Stimulated activated CD8-positive, alpha-beta memory T cell treated with anti-CD3 and anti-CD28 coated beads, Interleukin-4, amount 100 ng/mL, for 1 hour (primary cell): Measurements from ENCODE around the gene CIAO3.
"Not testable (repeated sequence)": the region's sequence is repeated elsewhere in the genome, so short reads cannot be mapped to it uniquely, and the experiment has no call there.

Experiments used
- DNase-seq, 2 donors: peaks; one replicate each; pipeline ENCODE4 v3.0.0-alpha.2; 2020; ENCODE audit warnings: low read depth in 2 of 2, low spot score in 1 of 2

Gene CIAO3

GRCh38 chr16:694863-695354, 45.9 kb downstream of the CIAO3 start:
- DNase-seq, result no peak

- no peak for DNase-seq
Measured at GRCh38 chr16:694187-694862, 46.5 kb downstream of the CIAO3 start.

GRCh38 chr16:693766-694165, 47.0 kb downstream of the CIAO3 start:
- no peak for DNase-seq

- no peak for DNase-seq
Measured at GRCh38 chr16:693364-693763, 47.4 kb downstream of the CIAO3 start.

GRCh38 chr16:692356-693108, 48.3 kb downstream of the CIAO3 start:
- no peak for DNase-seq

GRCh38 chr16:691242-691641, 49.6 kb downstream of the CIAO3 start:
- DNase-seq, result not testable (repeated sequence)

- no peak for DNase-seq
Measured at GRCh38 chr16:689175-689897, 51.5 kb downstream of the CIAO3 start.

- DNase-seq, result no peak
Measured at GRCh38 chr16:687499-687898, 53.3 kb downstream of the CIAO3 start.

- no peak for DNase-seq
Measured at GRCh38 chr16:686459-687260, 54.1 kb downstream of the CIAO3 start.

GRCh38 chr16:685967-686366, 54.8 kb downstream of the CIAO3 start:
- DNase-seq, result no peak

GRCh38 chr16:684961-685696, 55.7 kb downstream of the CIAO3 start:
- DNase-seq, result no peak

- DNase-seq, result peak; percentile 88 to 91
Measured at GRCh38 chr16:684071-684794, 56.6 kb downstream of the CIAO3 start, which contains the start of gene JMJD8. Gene JMJD8, minus strand, starts transcription at chr16:684334. Its CDS starts 15 bp downstream, at chr16:684319.

GRCh38 chr16:683396-684070, 57.3 kb downstream of the CIAO3 start:
- no peak for DNase-seq

GRCh38 chr16:682493-683395, 58.1 kb downstream of the CIAO3 start:
- no peak for DNase-seq

GRCh38 chr16:681746-682427, 58.9 kb downstream of the CIAO3 start:
- no peak for DNase-seq

GRCh38 chr16:680967-681745, 59.6 kb downstream of the CIAO3 start:
- DNase-seq, result no peak

- DNase-seq, result no peak
Measured at GRCh38 chr16:680625-680945, 60.2 kb downstream of the CIAO3 start.
